ENCODE results near the gene PRR19. TPM values are rescaled to one million over a fixed set of nuclear protein-coding genes. Genes with fewer than 3 reads are reported as not detected.
A peak's percentile ranks its signal among the peaks of the same experiment; 100 is the strongest.

The PRR19 gene
- total and polyA plus RNA-seq, 10 of the 15 experiments (the other 5 are each of a cell fraction or from before 2014, with no cell fraction given): 0.09 to 1.7 (median 0.73) TPM; not detected in 1

DNA sequence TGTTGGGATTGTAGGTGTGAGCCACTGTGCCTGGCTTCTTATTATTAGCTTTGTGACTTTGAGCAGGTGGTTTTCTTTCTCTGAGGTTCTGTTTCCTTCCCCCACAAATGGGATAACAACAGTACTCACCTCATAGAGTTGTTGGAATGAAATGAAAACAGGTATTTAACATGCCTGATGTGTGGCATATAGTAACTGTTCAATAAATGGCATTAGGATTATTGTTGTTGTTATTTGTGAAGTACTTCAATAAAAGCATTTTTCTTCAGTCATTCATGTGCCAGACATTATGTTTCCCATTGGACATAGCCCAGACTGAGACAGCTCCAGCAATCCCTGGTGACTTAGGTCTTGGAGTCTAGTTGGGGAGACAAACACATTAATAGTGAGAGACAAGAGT lies 25.0 kb downstream of the PRR19 start:
- no peaks in the 10 kb centered on the region for H4K20me1 ChIP-seq (ENCODE audit: control insufficient read depth, insufficient read depth)
- ChIA-PET SMC1A (ENCODE audit: uncharacterized antibody, unreplicated experiment) (interaction anchor here (1.5 kb wide), 1 partner anchor 32 kb away, joined by 3 read pairs; no protein-coding TSS in a partner anchor), POLR2A (interaction anchor here (1.0 kb wide), 1 partner anchor 251 kb away, joined by 3 read pairs; the partner anchor contains the start of gene ZNF574), CTCF (interaction anchor here (0.7 to 2.9 kb wide), 4 partner anchors 14 to 203 kb away, joined by 3 to 11 read pairs (median 5); no protein-coding TSS in a partner anchor), RAD21 (ENCODE audit: unreplicated experiment) (no interaction called here)
- DNase-seq (ENCODE audit: low read depth, low spot score) (no peak), FAIRE-seq (no peak), ATAC-seq (no peak)
- TF ChIP-seq CREB1 (IDR thresholded peaks at IDR 0.05; ENCODE audit: low read depth) (no peak), ZBED1 (IDR thresholded peaks at IDR 0.05; ENCODE audit: borderline replicate concordance) (no peak), BACH1 (IDR thresholded peaks at IDR 0.05; ENCODE audit: borderline replicate concordance) (no peak)
- H3K27ac ChIP-seq (ENCODE audit: control insufficient read depth, insufficient read depth): no peak overlapping the region
- H3K4me1 ChIP-seq (ENCODE audit: control insufficient read depth, insufficient read depth, low read length): peaks cover 7% of the 10 kb centered on the region
- intact Hi-C loops (cut with micrococcal nuclease; ENCODE audit: unreplicated experiment) (loop anchor here (5.0 to 10.0 kb wide), 2 partner anchors 95 to 222 kb away; no protein-coding TSS in a partner anchor), in situ Hi-C loops (cut with MboI) (no loop called here)
- H3K9ac ChIP-seq (ENCODE audit: control insufficient read depth, insufficient read depth, low read length): no peak overlapping the region
- H3K79me2 ChIP-seq (ENCODE audit: control insufficient read depth, insufficient read depth, low read length): peaks cover 13% of the 10 kb centered on the region
- BruUV-seq (replicated peaks): no TSS peak
- H3K27me3 ChIP-seq (replicated peaks in 1 of 2; ENCODE audit: control insufficient read depth in 2 of 2, insufficient read depth in 2 of 2, low read length in 1 of 2): peaks cover 3 to 4% of the 10 kb centered on the region in 2 experiments; a peak in 2 of 4 replicates
- H3K36me3 ChIP-seq (ENCODE audit: control insufficient read depth in 2 of 2, insufficient read depth in 2 of 2, low read length in 1 of 2): no peaks in the 10 kb centered on the region
- H3K4me3 ChIP-seq: peak overlapping the region; percentile 93; the same call in 1 of the 2 replicates
- H3K4me2 ChIP-seq (ENCODE audit: control insufficient read depth, insufficient read depth): peak overlapping the region; percentile 91
- no peaks in the 10 kb centered on the region for H3K9me3 ChIP-seq (replicated peaks; ENCODE audit: control insufficient read depth, insufficient read depth, low read length)
- no peak overlapping the region for H2AFZ ChIP-seq (ENCODE audit: control insufficient read depth, low read depth, low read length)

DNA sequence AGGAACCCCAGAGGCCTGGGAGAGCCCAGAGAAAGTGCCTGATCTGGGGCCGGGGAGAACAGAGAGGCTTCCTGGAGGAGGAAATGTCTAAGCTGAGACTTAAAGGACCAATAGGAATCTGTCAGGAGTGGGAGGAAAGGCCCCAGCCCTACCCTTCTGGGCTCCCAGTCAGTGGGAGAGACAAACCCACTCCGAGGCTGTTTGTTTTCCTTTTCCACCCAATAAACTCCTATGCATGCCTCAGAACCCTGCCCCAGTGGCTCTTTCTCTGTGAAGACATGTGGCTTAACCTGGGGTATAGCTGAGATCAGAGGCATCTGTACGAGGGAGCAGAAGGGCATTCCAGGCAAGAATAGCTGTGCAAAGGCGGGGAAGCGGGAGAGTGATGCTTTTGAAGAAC lies 25.4 kb downstream of the PRR19 start:
- 0 out of 2 replicates have a peak overlapping the region, but pooled peaks have one; percentile 93 for H3K4me3 ChIP-seq
- H3K9me3 ChIP-seq (replicated peaks; ENCODE audit: control insufficient read depth, insufficient read depth, low read length): no peaks in the 10 kb centered on the region
- ATAC-seq (no peak), DNase-seq (ENCODE audit: low read depth, low spot score) (no peak), FAIRE-seq (no peak)
- ChIA-PET SMC1A (ENCODE audit: uncharacterized antibody, unreplicated experiment) (interaction anchor here (0.5 to 1.5 kb wide), 4 partner anchors 10 to 1441 kb away, joined by 3 read pairs; no protein-coding TSS in a partner anchor), POLR2A (interaction anchor here (1.0 kb wide), 1 partner anchor 251 kb away, joined by 3 read pairs; the partner anchor contains the start of gene ZNF574), CTCF (interaction anchor here (0.7 to 2.9 kb wide), 4 partner anchors 14 to 204 kb away, joined by 3 to 11 read pairs (median 5); no protein-coding TSS in a partner anchor), RAD21 (ENCODE audit: unreplicated experiment) (interaction anchor here (0.9 kb wide), 1 partner anchor 38 kb away, joined by 3 read pairs; no protein-coding TSS in a partner anchor)
- H3K27ac ChIP-seq (ENCODE audit: control insufficient read depth, insufficient read depth): no peak overlapping the region
- peaks cover 3 to 4% of the 10 kb centered on the region in 2 experiments; a peak in 2 of 4 replicates for H3K27me3 ChIP-seq (replicated peaks in 1 of 2; ENCODE audit: control insufficient read depth in 2 of 2, insufficient read depth in 2 of 2, low read length in 1 of 2)
- no peaks in the 10 kb centered on the region for H4K20me1 ChIP-seq (ENCODE audit: control insufficient read depth, insufficient read depth)
- H3K79me2 ChIP-seq (ENCODE audit: control insufficient read depth, insufficient read depth, low read length): peaks cover 13% of the 10 kb centered on the region
- H3K36me3 ChIP-seq (ENCODE audit: control insufficient read depth in 2 of 2, insufficient read depth in 2 of 2, low read length in 1 of 2): no peaks in the 10 kb centered on the region
- no peak overlapping the region for H2AFZ ChIP-seq (ENCODE audit: control insufficient read depth, low read depth, low read length)
- WGBS (ENCODE audit: insufficient coverage, insufficient replicate concordance, low lambda C conversion rate, missing lambda C conversion rate): 98% methylated on average over 5 of the region's 5 CpGs
- intact Hi-C loops (cut with micrococcal nuclease; ENCODE audit: unreplicated experiment) (loop anchor here (5.0 to 10.0 kb wide), 2 partner anchors 95 to 223 kb away; no protein-coding TSS in a partner anchor), in situ Hi-C loops (cut with MboI) (no loop called here)
- H3K9ac ChIP-seq (ENCODE audit: control insufficient read depth, insufficient read depth, low read length): no peak overlapping the region
- BruUV-seq (replicated peaks): no TSS peak
- H3K4me2 ChIP-seq (ENCODE audit: control insufficient read depth, insufficient read depth): peak overlapping the region; percentile 91
- peaks cover 7% of the 10 kb centered on the region for H3K4me1 ChIP-seq (ENCODE audit: control insufficient read depth, insufficient read depth, low read length)
- no peak for TF ChIP-seq SUPT20H (IDR thresholded peaks at IDR 0.05; ENCODE audit: borderline replicate concordance, control insufficient read depth, low read depth, low read length)
- TF ChIP-seq FOS (IDR thresholded peaks at IDR 0.05; ENCODE audit: borderline replicate concordance, extremely low read depth, insufficient read length): no peak
- TF ChIP-seq MEF2A (IDR thresholded peaks at IDR 0.05; ENCODE audit: insufficient read depth, low read depth, low read length): no peak
- TF ChIP-seq, protein P1, sequence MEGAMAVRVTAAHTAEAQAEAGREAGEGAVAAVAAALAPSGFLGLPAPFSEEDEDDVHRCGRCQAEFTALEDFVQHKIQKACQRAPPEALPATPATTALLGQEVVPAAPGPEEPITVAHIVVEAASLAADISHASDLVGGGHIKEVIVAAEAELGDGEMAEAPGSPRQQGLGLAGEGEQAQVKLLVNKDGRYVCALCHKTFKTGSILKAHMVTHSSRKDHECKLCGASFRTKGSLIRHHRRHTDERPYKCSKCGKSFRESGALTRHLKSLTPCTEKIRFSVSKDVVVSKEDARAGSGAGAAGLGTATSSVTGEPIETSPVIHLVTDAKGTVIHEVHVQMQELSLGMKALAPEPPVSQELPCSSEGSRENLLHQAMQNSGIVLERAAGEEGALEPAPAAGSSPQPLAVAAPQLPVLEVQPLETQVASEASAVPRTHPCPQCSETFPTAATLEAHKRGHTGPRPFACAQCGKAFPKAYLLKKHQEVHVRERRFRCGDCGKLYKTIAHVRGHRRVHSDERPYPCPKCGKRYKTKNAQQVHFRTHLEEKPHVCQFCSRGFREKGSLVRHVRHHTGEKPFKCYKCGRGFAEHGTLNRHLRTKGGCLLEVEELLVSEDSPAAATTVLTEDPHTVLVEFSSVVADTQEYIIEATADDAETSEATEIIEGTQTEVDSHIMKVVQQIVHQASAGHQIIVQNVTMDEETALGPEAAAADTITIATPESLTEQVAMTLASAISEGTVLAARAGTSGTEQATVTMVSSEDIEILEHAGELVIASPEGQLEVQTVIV (IDR thresholded peaks at IDR 0.05; ENCODE audit: borderline replicate concordance, partially characterized antibody): no peak
- TF ChIP-seq IRF4 (IDR thresholded peaks at IDR 0.05; ENCODE audit: low read depth, low read length): no peak
- TF ChIP-seq ETV6 (conservative IDR thresholded peaks at IDR 0.05 in 1 of 2, IDR thresholded peaks at IDR 0.05 in 1 of 2; ENCODE audit: borderline replicate concordance in 1 of 2, low read depth in 1 of 2): no peak
- no peak for TF ChIP-seq RUNX3 (IDR thresholded peaks at IDR 0.05; ENCODE audit: low read length)
- TF ChIP-seq SREBF1 (IDR thresholded peaks at IDR 0.05; ENCODE audit: low read length): no peak
- TF ChIP-seq STAT1 (conservative IDR thresholded peaks at IDR 0.05): no peak
- no peak for TF ChIP-seq NRF1 (conservative IDR thresholded peaks at IDR 0.05; ENCODE audit: low read depth, low read length)
- TF ChIP-seq WRNIP1 (IDR thresholded peaks at IDR 0.05; ENCODE audit: borderline replicate concordance, low read depth, low read length): no peak
- TF ChIP-seq ASH2L (IDR thresholded peaks at IDR 0.05; ENCODE audit: borderline replicate concordance, low read depth): no peak
- no peak for TF ChIP-seq NFYB (IDR thresholded peaks at IDR 0.05; ENCODE audit: insufficient read depth, low read depth, low read length)

Data from GM12878 (cell line).